ENCODE results near the gene SCD5.

SCD5 gene

GRCh38 chr4:82611982-82612381 is 186.6 kb downstream of the SCD5 start:
- Histone ChIP-seq H3K27me3 (ENCODE audit: control insufficient read depth, insufficient read depth, low read length) (no peaks in the 10 kb centered on the region), H3K4me1 (ENCODE audit: control insufficient read depth, insufficient read depth, low read length) (no peaks in the 10 kb centered on the region), H3K36me3 (ENCODE audit: control insufficient read depth, insufficient read depth, low read length) (no peaks in the 10 kb centered on the region), H3K4me3 (ENCODE audit: low read depth, low read length) (no peak overlapping the region), H3K9me3 (ENCODE audit: control insufficient read depth, insufficient read depth, low read length) (no peaks in the 10 kb centered on the region), H3K9ac (ENCODE audit: low read depth, low read length) (no peak overlapping the region)

DNA sequence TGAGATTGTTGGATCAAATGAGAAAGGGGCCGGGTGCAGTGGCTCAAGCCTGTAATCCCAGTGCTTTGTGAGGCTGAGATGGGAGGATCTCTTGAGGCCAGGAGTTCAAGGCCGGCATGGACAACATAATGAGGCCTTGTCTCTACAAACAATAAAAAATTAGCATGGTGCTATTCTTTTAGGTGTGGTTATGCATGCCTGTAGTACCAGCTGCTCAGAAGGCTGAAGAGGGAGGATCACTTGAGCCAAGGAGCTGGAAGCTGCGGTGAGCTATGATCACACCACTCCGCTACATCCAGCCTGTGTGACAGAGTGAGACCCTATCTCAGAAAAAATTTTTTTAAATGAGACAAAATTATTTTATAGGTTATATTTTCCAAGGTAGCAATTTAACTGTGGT is 187.1 kb downstream of the SCD5 start:
- H3K4me3 ChIP-seq (ENCODE audit: low read depth, low read length) = no peak overlapping the region
- H3K27me3 ChIP-seq (ENCODE audit: control insufficient read depth, insufficient read depth, low read length) = no peaks in the 10 kb centered on the region
- H3K36me3 ChIP-seq (ENCODE audit: control insufficient read depth, insufficient read depth, low read length) = no peaks in the 10 kb centered on the region
- no peak overlapping the region for H3K9ac ChIP-seq (ENCODE audit: low read depth, low read length)
- no peaks in the 10 kb centered on the region for H3K4me1 ChIP-seq (ENCODE audit: control insufficient read depth, insufficient read depth, low read length)
- H3K9me3 ChIP-seq (ENCODE audit: control insufficient read depth, insufficient read depth, low read length) = no peaks in the 10 kb centered on the region

GRCh38 chr4:82610041-82610440 is 188.6 kb downstream of the SCD5 start:
- no peaks in the 10 kb centered on the region for H3K36me3 ChIP-seq (ENCODE audit: control insufficient read depth, insufficient read depth, low read length)
- no peak overlapping the region for H3K4me3 ChIP-seq (ENCODE audit: low read depth, low read length)
- H3K27me3 ChIP-seq (ENCODE audit: control insufficient read depth, insufficient read depth, low read length) = no peaks in the 10 kb centered on the region
- no peaks in the 10 kb centered on the region for H3K4me1 ChIP-seq (ENCODE audit: control insufficient read depth, insufficient read depth, low read length)
- H3K9ac ChIP-seq (ENCODE audit: low read depth, low read length) = no peak overlapping the region
- no peaks in the 10 kb centered on the region for H3K9me3 ChIP-seq (ENCODE audit: control insufficient read depth, insufficient read depth, low read length)

DNA sequence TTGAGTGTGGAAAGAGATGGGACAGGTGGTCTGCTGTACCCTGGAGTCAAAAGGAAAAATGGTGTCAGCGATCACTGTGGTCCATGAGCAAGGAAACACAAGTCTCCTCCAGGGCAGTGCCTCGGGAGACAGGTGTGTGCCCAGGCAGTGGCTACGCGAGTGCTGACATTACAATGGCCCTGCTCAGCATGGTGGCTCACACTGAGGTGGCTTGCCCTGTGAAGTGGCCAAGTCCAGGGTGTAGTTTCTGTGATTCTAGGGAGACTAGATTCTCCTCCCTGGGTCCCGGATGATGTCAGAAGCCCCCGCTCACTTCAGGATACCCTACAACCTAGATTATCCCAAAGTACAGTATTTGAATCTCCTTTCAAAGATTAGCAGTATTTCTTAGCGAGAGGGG is 192.0 kb downstream of the SCD5 start:
- Histone ChIP-seq H3K36me3 (ENCODE audit: control insufficient read depth, insufficient read depth, low read length) (no peaks in the 10 kb centered on the region), H3K9ac (ENCODE audit: low read depth, low read length) (no peak overlapping the region), H3K4me1 (ENCODE audit: control insufficient read depth, insufficient read depth, low read length) (no peaks in the 10 kb centered on the region), H3K9me3 (ENCODE audit: control insufficient read depth, insufficient read depth, low read length) (no peaks in the 10 kb centered on the region), H3K4me3 (ENCODE audit: low read depth, low read length) (no peak overlapping the region), H3K27me3 (ENCODE audit: control insufficient read depth, insufficient read depth, low read length) (no peaks in the 10 kb centered on the region)

GRCh38 chr4:82604522-82604921 is 194.1 kb downstream of the SCD5 start:
- H3K4me3 ChIP-seq (ENCODE audit: low read depth, low read length) = no peak overlapping the region
- H3K36me3 ChIP-seq (ENCODE audit: control insufficient read depth, insufficient read depth, low read length) = no peaks in the 10 kb centered on the region
- H3K27me3 ChIP-seq (ENCODE audit: control insufficient read depth, insufficient read depth, low read length) = no peaks in the 10 kb centered on the region
- no peaks in the 10 kb centered on the region for H3K4me1 ChIP-seq (ENCODE audit: control insufficient read depth, insufficient read depth, low read length)
- H3K9me3 ChIP-seq (ENCODE audit: control insufficient read depth, insufficient read depth, low read length) = no peaks in the 10 kb centered on the region
- no peak overlapping the region for H3K9ac ChIP-seq (ENCODE audit: low read depth, low read length)

DNA sequence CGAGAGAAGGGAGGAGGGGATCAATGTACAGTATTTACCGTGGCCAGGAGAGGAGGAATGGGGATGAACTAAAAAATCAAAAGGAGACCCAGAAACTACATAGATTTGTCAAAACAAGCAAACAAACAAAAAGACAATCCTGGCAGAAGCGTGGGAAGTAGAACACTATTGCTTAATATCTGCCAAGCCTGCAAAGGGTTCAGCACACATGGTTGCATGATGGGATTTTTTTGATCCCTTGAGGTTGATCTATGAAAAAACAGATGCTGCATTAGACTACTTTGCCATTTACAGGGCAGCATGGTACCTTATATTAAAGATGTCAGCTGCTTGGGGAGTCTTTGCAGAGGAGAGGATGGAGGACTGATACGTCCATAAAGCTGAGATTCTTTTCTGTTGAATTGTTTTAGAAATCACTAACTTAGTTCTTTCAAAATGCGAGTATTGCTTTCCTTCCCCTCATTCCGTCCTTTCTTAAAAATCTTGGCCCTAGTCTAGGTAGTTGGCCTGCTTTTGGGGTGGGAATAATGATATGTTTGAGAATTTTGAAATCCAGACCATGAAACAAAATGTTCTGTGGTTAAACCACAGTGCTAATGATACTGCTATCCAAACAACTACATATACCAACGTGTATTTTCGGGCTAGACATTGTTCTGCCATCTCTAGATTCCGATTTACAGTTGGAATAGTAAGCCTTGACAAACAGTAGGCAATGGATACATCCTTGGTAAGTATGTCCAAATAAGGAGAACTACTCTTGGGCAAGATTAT is 197.2 kb downstream of the SCD5 start:
- H3K4me1 ChIP-seq (ENCODE audit: control insufficient read depth, insufficient read depth, low read length) = no peaks in the 10 kb centered on the region
- H3K4me3 ChIP-seq (ENCODE audit: low read depth, low read length) = no peak overlapping the region
- peaks cover 2% of the 10 kb centered on the region for H3K27me3 ChIP-seq (ENCODE audit: control insufficient read depth, insufficient read depth, low read length)
- H3K9ac ChIP-seq (ENCODE audit: low read depth, low read length) = no peak overlapping the region
- no peaks in the 10 kb centered on the region for H3K36me3 ChIP-seq (ENCODE audit: control insufficient read depth, insufficient read depth, low read length)
- no peaks in the 10 kb centered on the region for H3K9me3 ChIP-seq (ENCODE audit: control insufficient read depth, insufficient read depth, low read length)

GRCh38 chr4:82599336-82599735 is 199.3 kb downstream of the SCD5 start:
- Histone ChIP-seq H3K4me1 (ENCODE audit: control insufficient read depth, insufficient read depth, low read length) (no peaks in the 10 kb centered on the region), H3K27me3 (ENCODE audit: control insufficient read depth, insufficient read depth, low read length) (peaks cover 2% of the 10 kb centered on the region), H3K9me3 (ENCODE audit: control insufficient read depth, insufficient read depth, low read length) (no peaks in the 10 kb centered on the region), H3K9ac (ENCODE audit: low read depth, low read length) (no peak overlapping the region), H3K4me3 (ENCODE audit: low read depth, low read length) (no peak overlapping the region), H3K36me3 (ENCODE audit: control insufficient read depth, insufficient read depth, low read length) (no peaks in the 10 kb centered on the region)

DNA sequence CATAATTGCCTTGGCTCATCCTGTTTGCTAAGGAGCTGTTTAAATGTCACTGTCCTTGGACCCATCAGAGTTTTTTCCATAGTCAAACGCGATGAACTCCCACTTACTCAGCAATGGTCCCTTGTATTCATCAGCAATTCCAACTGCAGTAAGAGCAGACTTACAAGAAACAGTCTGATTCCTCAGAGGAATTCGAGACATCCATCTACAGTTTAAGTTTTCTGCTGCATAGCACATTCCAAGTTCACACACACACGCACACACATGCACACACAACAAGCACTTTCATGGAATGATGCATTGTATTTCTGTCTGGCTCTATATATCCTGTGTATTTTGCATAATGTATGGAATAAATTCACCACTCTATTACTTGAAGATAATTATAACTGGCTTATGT is 204.1 kb downstream of the SCD5 start:
- Histone ChIP-seq H3K36me3 (ENCODE audit: control insufficient read depth, insufficient read depth, low read length) (no peaks in the 10 kb centered on the region), H3K9ac (ENCODE audit: low read depth, low read length) (no peak overlapping the region), H3K27me3 (ENCODE audit: control insufficient read depth, insufficient read depth, low read length) (peaks cover 2% of the 10 kb centered on the region), H3K9me3 (ENCODE audit: control insufficient read depth, insufficient read depth, low read length) (no peaks in the 10 kb centered on the region), H3K4me1 (ENCODE audit: control insufficient read depth, insufficient read depth, low read length) (peaks cover 11% of the 10 kb centered on the region), H3K4me3 (ENCODE audit: low read depth, low read length) (no peak overlapping the region)

DNA sequence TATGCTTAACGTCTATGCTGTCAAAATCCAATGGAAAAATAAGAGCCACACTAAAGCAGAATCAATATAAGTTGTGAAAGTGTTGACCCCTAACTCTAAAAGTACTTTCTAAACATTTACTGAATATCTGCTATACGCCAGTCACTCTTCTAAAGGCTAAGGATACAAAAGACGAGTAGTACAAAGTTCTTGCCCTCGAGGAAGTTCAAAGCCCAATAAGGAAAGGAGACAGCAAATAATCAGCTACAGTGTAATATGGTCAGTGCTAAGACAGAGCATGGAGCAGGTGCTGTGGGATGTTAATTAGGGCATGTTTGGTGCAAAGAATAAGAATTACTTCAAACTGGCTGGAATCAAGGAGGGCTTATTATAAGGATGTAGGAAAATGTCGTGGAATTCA is 205.2 kb downstream of the SCD5 start:
- H3K4me1 ChIP-seq (ENCODE audit: control insufficient read depth, insufficient read depth, low read length) = peaks cover 11% of the 10 kb centered on the region
- H3K27me3 ChIP-seq (ENCODE audit: control insufficient read depth, insufficient read depth, low read length) = peaks cover 2% of the 10 kb centered on the region
- no peak overlapping the region for H3K4me3 ChIP-seq (ENCODE audit: low read depth, low read length)
- no peaks in the 10 kb centered on the region for H3K9me3 ChIP-seq (ENCODE audit: control insufficient read depth, insufficient read depth, low read length)
- no peak overlapping the region for H3K9ac ChIP-seq (ENCODE audit: low read depth, low read length)
- no peaks in the 10 kb centered on the region for H3K36me3 ChIP-seq (ENCODE audit: control insufficient read depth, insufficient read depth, low read length)

- H3K4me1 ChIP-seq (ENCODE audit: control insufficient read depth, insufficient read depth, low read length) = peaks cover 11% of the 10 kb centered on the region
- no peak overlapping the region for H3K9ac ChIP-seq (ENCODE audit: low read depth, low read length)
- no peak overlapping the region for H3K4me3 ChIP-seq (ENCODE audit: low read depth, low read length)
- H3K36me3 ChIP-seq (ENCODE audit: control insufficient read depth, insufficient read depth, low read length) = no peaks in the 10 kb centered on the region
- peaks cover 2% of the 10 kb centered on the region for H3K27me3 ChIP-seq (ENCODE audit: control insufficient read depth, insufficient read depth, low read length)
- H3K9me3 ChIP-seq (ENCODE audit: control insufficient read depth, insufficient read depth, low read length) = no peaks in the 10 kb centered on the region
These were observed 206.0 kb downstream of the SCD5 start for GRCh38 chr4:82592639-82593038.

GRCh38 chr4:82591592-82591991 is 207.0 kb downstream of the SCD5 start:
- no peaks in the 10 kb centered on the region for H3K9me3 ChIP-seq (ENCODE audit: control insufficient read depth, insufficient read depth, low read length)
- H3K36me3 ChIP-seq (ENCODE audit: control insufficient read depth, insufficient read depth, low read length) = no peaks in the 10 kb centered on the region
- H3K4me3 ChIP-seq (ENCODE audit: low read depth, low read length) = no peak overlapping the region
- H3K9ac ChIP-seq (ENCODE audit: low read depth, low read length) = no peak overlapping the region
- H3K4me1 ChIP-seq (ENCODE audit: control insufficient read depth, insufficient read depth, low read length) = peaks cover 12% of the 10 kb centered on the region
- no peaks in the 10 kb centered on the region for H3K27me3 ChIP-seq (ENCODE audit: control insufficient read depth, insufficient read depth, low read length)

DNA sequence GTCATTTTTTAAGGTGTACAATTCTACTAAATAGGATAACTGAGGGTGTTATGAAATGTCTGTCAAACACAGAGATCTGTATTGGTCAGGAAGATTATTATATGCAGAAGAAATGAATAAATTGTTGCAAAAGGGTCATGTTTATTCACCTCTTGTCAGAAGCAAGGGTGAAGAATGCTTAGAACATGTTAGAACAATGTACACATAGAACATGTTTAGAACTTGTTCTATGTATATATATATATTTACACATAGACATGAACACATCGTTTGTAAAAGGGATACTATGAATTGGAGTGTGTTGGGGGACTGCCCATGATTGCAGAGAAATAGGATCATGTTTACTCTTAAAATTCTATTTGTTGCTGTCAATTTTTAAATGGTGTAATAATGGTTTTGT is 208.8 kb downstream of the SCD5 start:
- Histone ChIP-seq H3K9ac (ENCODE audit: low read depth, low read length) (no peak overlapping the region), H3K4me1 (ENCODE audit: control insufficient read depth, insufficient read depth, low read length) (peaks cover 29% of the 10 kb centered on the region), H3K36me3 (ENCODE audit: control insufficient read depth, insufficient read depth, low read length) (no peaks in the 10 kb centered on the region), H3K27me3 (ENCODE audit: control insufficient read depth, insufficient read depth, low read length) (no peaks in the 10 kb centered on the region), H3K4me3 (ENCODE audit: low read depth, low read length) (no peak overlapping the region), H3K9me3 (ENCODE audit: control insufficient read depth, insufficient read depth, low read length) (no peaks in the 10 kb centered on the region)
